HG03354 (cell line): ENCODE data around the gene FOXL1.

ENCODE experiments used
- ATAC-seq: cut with Tn5 transposase; IDR thresholded peaks from one replicate; pipeline ENCODE4 v1.9.1; 2021; ENCODE audit warnings: mild to moderate bottlenecking; ENCODE audit not compliant: unreplicated experiment, poor library complexity, severe bottlenecking

Gene FOXL1

GRCh38 chr16:86578061-86578599, at the start of gene FOXL1:
FOXL1 (plus strand) TSS chr16:86578549; CDS start chr16:86578724, 175 bp downstream.
- no peak for ATAC-seq

GRCh38 chr16:86529160-86529559, 49.2 kb upstream of the FOXL1 start:
- no peak for ATAC-seq

GRCh38 chr16:86530251-86531190, 47.8 kb upstream of the FOXL1 start:
- ATAC-seq: no peak

GRCh38 chr16:86531191-86531545, 47.2 kb upstream of the FOXL1 start:
- no peak for ATAC-seq

GRCh38 chr16:86531641-86532525, 46.5 kb upstream of the FOXL1 start:
- ATAC-seq: no peak

- no peak for ATAC-seq
These were observed 45.9 kb upstream of the FOXL1 start for GRCh38 chr16:86532526-86532815.

- no peak for ATAC-seq
These were observed 45.3 kb upstream of the FOXL1 start for GRCh38 chr16:86533076-86533475.

- no peak for ATAC-seq
These were observed 44.5 kb upstream of the FOXL1 start for GRCh38 chr16:86533767-86534351.

GRCh38 chr16:86534779-86535615, 43.4 kb upstream of the FOXL1 start:
- no peak for ATAC-seq

- no peak for ATAC-seq
These were observed 41.7 kb upstream of the FOXL1 start for GRCh38 chr16:86536621-86537020.

GRCh38 chr16:86537486-86537885, 40.9 kb upstream of the FOXL1 start:
- no peak for ATAC-seq

- ATAC-seq: no peak
These were observed 40.1 kb upstream of the FOXL1 start for GRCh38 chr16:86538196-86538780.

GRCh38 chr16:86540894-86541293, 37.5 kb upstream of the FOXL1 start:
- ATAC-seq: no peak

GRCh38 chr16:86541560-86541959, 36.8 kb upstream of the FOXL1 start:
- ATAC-seq: no peak

GRCh38 chr16:86542756-86543750, 35.3 kb upstream of the FOXL1 start:
- ATAC-seq: no peak

- ATAC-seq: no peak
These were observed 32.9 kb upstream of the FOXL1 start for GRCh38 chr16:86545481-86545880.

- ATAC-seq: no peak
These were observed 32.3 kb upstream of the FOXL1 start for GRCh38 chr16:86545954-86546637.
